Pons (tissue), 1 donor: ENCODE data around the gene AFDN.
A peak's percentile ranks its signal among the peaks of the same experiment; 100 is the strongest.

Experiments used
- DNase-seq: peaks from one replicate; pipeline ENCODE4 v3.0.0-alpha.2; 2016; ENCODE audit warnings: low spot score

AFDN gene

GRCh38 chr6:167879612-167880011 is 52.9 kb downstream of the AFDN start:
- DNase-seq = no peak

GRCh38 chr6:167881327-167881726 is 54.6 kb downstream of the AFDN start:
- no peak for DNase-seq

GRCh38 chr6:167882244-167882643 is 55.5 kb downstream of the AFDN start:
- no peak for DNase-seq

GRCh38 chr6:167888098-167888497 is 61.4 kb downstream of the AFDN start:
- DNase-seq = no peak

- no peak for DNase-seq
Observed at GRCh38 chr6:167892835-167893815, 66.4 kb downstream of the AFDN start.

- no peak for DNase-seq
Observed at GRCh38 chr6:167894965-167895364, 68.3 kb downstream of the AFDN start.

- DNase-seq = no peak
Observed at GRCh38 chr6:167896648-167897047, 69.9 kb downstream of the AFDN start.

- DNase-seq = peak; percentile 58
Observed at GRCh38 chr6:167898673-167899311, 72.1 kb downstream of the AFDN start.

- DNase-seq = no peak
Observed at GRCh38 chr6:167904791-167905190, 78.1 kb downstream of the AFDN start.

GRCh38 chr6:167906899-167907298 is 80.2 kb downstream of the AFDN start:
- peak; percentile 87 for DNase-seq

GRCh38 chr6:167907837-167908681 is 81.3 kb downstream of the AFDN start:
- DNase-seq = peak; percentile 76

GRCh38 chr6:167910007-167910406 is 83.3 kb downstream of the AFDN start:
- no peak for DNase-seq

- no peak for DNase-seq
Observed at GRCh38 chr6:167910652-167911051, 83.9 kb downstream of the AFDN start.

- no peak for DNase-seq
Observed at GRCh38 chr6:167912494-167912893, 85.8 kb downstream of the AFDN start.

- DNase-seq = no peak
Observed at GRCh38 chr6:167913699-167914098, 87.0 kb downstream of the AFDN start.

GRCh38 chr6:167915139-167915538 is 88.4 kb downstream of the AFDN start:
- DNase-seq = no peak

- DNase-seq = no peak
Observed at GRCh38 chr6:167917551-167918154, 90.9 kb downstream of the AFDN start.

- peak; percentile 16 for DNase-seq
Observed at GRCh38 chr6:167918548-167919278, 92.0 kb downstream of the AFDN start.

- peak; percentile 49 for DNase-seq
Observed at GRCh38 chr6:167919349-167919748, 92.6 kb downstream of the AFDN start.

GRCh38 chr6:167920165-167920564 is 93.5 kb downstream of the AFDN start:
- peak; percentile 17 for DNase-seq

- peak; percentile 61 for DNase-seq
Observed at GRCh38 chr6:167921831-167922230, 95.1 kb downstream of the AFDN start.
